T-helper 1 cell (primary cell): Measurements from ENCODE around the gene HSD17B14.

Experiments
- DNase-seq, 5 donors: peaks; one replicate each; pipeline ENCODE4 v3.0.0-alpha.2; 2012 to 2020

Gene HSD17B14

DNA sequence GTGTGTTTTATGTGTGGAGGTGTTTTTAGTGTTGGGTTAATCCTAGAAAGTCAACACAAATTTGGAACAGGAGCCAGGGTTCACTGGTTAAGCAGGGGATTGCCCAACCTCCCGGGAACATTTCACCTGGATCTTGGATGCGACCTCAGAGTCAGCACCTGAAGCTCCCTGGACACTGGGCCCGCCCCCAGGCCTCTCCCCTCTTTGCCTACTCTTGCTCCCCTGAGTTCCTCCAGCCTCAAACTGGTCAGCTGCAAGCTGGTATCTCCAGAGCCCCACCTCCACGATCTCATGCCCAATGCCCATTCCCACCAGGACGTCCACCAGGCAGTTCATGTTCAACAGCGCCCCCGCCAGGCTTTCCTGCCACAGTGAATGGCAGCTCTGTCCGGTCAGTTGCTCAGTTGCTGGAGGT lies 9.7 kb downstream of the HSD17B14 start:
- DNase-seq, result no peak

DNA sequence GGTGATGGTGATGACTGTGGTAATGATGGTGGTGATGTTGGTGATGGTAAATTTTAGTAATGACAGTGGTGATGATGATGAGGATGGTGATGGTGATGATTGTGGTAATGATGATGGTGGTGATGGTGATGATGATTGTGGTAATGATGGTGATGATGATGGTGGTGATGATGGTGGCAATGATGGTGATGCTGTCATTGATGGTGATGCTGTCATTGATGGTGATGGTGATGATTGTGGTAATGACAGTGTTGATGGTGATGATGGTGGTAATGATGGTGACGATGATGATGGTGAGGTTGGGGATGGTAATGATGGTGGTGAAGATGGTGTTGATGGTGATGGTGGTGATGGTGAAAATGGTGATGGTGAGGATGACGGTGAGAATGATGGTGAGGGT lies 13.8 kb downstream of the HSD17B14 start:
- DNase-seq, result no peak

DNA sequence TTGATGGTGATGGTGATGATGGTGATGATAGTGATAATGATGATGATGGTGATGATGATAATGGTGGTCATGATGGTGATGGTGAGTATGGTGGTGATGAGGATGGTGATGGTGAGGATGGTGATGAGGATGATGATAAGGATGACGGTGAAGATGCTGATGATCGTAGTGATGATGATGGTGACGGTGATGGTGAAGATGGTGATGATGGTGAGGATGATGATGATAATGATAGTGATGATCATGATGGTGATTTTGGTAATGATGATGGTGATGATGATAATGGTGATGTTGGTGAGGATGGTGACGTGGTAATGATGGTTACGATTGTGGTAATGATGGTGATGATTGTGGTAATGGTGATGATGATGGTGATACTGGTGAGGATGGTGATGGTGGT lies 14.7 kb downstream of the HSD17B14 start:
- DNase-seq, result no peak

DNA sequence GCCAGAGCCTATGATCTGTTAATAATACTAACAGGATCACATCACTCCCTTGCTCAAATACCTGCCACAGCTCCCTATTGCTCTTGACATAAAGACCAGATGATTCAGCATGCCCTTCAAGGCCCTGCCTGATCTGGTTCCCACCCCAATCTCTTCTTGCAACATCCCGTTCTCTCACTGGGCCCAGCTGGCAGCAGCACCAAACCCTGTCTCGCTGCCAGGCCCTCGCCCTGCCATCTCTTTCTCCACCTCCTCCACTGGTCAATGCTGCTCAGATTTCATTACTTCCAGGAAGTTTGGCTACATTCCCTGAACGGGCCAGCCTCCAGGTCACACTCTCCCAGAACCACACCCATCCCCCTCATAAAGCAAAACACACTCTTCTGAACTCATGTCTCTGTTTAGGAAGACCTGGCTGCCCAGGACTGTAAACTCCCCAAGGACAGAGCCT lies 16.9 kb downstream of the HSD17B14 start:
- DNase-seq, result no peak

DNA sequence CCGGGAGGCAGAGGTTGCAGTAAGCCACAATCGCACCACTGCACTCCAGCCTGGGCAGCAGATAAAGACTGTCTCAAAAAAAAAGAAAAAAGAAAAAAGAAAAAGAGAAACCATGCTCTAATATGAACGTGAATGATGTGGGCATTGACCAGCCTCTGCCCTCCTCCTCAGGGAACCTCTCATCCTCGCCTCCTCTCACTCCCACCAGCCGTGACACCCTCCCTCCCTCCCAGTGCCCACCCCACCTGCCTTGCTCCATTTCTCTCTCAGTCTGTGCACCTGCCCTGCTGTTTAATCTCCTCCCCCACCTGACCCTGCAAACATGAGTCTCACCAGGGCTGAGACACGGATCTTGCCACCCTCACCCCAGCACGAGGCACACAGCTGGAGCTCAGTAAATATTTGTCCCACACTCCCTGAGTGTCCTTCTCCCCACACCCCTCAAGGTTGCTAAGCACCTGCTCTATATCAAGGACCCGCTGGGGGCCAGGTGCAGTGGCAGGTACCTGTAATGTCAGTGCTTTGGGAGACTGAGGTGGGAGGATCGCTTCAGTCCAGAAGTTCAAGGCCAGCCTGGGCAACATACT lies 18.0 kb downstream of the HSD17B14 start:
- DNase-seq, result no peak

DNA sequence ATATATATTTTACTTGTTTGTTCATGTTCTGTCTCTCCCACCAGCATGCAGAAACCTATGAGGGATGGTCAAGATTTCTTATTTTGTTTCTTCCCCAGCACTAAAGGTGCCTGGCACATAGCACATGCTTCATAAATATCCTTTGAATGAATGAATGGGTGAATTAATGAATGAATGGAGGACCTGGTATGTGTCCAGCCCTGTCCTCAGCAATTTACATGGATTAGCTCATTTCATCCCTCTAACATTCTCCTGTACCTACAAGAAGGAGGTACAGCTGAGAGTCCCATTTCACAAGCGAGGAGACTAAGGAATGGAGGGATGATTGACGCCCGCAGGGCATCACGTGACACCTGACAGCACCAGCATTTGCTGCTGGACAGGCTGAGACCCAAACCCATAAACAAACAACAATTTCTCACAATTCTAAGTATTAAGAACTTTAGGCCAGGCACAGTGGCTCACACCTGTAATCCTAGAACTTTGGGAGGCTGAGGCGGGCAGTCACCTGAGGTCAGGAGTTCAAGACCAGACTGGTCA lies 18.6 kb downstream of the HSD17B14 start:
- DNase-seq, result no peak

DNA sequence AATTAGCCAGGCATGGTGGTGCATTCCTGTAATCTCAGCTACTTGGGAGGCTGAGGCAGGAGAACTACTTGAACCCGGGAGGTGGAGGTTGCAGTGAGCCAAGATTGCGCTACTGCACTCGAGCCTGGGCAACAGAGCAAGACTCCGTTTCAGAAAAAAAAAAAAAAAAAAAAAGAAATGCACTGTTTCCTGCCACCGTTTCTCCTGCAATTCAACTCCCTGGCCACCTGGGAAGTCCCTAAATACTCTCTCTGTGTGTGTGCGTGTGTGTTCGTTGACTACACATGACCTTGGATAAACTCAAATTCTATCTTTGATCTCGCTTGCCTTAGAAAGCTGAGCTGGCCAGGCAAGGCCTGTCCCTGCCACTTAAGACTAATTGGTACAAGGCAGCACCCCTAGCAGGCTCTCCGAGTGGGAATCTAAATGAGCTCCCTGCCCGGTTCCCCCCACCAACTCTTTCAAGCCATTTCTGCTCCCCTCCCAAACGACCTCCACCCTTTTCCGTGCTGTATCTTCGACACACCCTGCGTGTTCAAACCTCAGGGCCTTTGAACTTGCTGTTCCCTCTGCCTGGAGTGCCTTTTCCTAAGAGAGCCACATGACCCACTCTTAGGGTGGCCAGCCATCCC lies 20.3 kb downstream of the HSD17B14 start:
- DNase-seq, result peak in 1 of 5 donors; percentile 56

DNA sequence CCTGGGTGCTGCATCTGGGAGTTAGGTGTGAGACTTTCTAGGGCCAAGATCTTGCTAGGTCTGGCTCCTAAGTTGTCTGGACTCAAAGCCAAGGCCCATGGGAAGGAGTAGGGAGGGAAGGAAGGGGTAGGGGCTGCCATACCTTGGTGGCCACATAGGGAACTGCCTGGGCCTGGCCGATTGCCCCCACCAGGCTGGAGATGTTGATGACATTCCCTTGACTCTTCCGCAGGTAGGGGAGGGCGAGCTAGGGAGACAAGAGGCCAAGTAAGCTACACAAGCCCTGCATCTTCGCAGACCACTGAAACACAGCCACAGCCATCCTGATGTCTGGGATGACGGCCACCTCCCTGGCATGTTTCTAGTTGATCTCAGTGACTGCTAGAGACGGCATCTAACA lies 21.4 kb downstream of the HSD17B14 start:
- DNase-seq, result no peak

DNA sequence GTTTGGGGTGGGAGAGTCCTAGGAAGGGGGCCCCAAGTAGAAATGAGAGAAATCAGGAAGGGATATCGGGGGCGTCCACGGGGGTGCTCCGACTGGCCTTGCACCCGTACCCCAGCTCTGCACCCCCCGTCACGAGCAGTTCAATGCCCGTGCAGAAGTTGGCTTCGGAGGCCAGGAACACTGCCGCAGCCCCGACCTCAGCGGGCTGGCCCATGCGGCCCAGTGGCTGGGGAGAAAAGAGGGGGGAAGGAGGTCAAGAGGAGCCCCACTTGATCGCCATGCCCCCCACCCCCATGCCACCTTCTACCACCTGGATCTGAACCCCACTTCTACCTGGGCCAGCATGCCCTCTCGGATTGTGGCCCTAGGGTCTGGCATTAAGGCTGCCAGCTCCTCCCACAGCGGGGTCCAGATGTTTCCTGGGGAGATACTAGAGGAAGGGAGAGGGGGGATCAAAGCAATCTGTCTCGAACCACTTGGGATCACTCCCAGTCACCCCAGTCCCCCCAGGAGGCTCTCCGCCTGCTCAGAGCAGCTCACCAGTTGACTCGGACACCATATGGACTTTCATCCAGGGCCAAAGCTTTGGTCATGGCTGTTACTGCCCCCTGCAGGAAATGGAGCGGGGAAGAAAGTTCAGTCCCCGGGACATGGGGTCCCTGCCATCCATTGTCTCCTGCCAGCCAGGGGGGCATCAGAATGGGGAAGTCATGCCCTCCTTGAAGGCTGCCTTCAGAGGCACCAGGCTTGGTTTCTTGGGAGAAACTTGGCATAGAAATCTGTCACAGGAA lies 23.0 kb downstream of the HSD17B14 start:
- no peak for DNase-seq

DNA sequence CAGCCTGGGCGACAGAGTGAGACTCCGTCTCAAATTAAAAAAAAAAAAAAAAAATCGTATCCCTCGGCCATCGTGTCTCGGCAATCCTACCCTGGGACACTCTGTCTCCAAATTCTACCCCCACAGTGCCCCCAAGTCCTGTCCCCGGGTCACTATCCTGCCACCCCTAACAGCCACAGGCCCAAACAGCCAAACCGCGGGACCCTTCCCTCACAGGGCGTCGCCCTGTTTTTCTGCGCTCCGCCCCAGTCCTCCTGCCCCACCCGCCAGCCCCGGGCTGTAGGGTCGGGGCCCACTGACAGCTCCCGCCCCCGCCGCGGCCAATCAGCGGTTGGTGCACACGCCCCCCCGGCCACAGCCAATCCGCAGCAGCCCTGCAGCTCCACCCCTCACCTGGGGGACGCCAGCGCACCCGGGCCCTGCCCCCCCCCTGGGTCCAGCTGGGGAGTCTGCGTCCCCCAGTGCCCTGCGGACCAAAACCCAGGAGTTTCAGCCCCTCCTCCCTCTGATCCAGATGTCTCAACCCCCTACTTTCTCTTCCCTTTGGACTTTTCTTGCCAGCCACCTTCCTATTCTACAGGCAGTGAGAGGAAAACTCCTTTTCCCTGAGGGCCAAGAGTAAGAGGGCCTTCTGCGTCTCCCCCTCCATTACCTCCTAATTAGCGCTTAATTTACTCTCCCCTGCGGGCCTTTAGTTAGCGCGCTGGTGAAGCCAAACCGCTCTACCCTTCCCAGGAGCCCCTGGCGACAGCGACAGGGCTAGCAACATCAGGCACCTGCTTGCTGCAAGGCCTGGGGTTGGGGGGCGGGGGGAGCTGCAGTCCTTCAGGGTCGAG lies 24.0 kb downstream of the HSD17B14 start:
- peak in 4 of 5 donors; percentile 30 to 79 (median 42) for DNase-seq

DNA sequence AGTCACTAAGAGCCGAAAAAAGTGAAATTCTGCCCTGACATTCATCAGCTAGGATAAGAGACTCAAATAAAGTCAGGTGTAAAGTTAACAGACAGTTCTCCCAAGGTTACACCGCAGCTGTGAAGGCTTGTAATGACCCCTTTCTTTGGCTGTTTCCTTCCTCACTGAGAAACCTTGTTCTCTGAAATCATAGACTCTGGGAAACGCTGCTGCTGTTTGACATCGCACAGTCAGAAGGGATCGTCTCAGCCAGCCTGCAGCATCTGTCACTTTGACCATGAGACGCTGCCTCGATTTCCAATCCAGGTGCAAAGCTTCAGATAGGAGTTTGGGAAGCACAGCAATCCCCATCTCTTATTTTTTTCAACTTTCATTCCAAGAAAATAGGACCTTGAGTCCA lies 26.1 kb downstream of the HSD17B14 start:
- no peak for DNase-seq

DNA sequence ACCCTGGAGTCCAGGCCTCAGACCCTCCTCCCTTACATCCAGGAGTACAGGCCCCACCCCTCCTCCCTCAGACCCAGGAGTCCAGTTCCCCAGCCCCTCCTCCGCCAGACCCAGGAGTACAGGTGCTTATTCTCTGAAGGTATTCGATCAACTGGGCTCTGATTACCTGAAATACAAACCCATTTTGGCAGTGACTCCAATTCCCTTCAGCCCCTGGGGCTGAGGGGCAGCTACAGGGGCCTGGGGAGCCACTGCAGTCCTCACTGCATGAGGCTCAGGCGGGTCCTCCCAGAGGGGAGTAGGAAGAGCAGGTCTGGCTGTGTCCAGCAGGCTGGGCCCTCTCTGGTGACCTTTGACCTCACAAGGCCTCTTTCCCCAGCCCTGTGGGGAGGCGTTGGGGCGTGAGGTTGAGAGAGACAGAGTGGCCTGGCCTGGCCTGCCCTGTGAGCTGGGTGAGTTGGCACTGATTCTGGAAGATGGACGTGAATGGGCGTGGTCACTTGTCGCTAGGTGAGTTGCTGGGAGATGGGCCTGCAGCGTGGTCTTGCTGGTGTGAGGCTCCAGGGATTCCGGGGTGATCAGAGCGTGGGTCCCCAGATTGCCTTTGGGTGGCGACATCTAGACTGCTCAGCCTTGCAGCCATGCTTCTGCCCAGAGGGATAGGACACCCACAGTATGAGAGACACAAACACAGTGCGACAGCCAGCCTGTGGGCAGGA lies 28.5 kb downstream of the HSD17B14 start:
- no peak for DNase-seq

DNA sequence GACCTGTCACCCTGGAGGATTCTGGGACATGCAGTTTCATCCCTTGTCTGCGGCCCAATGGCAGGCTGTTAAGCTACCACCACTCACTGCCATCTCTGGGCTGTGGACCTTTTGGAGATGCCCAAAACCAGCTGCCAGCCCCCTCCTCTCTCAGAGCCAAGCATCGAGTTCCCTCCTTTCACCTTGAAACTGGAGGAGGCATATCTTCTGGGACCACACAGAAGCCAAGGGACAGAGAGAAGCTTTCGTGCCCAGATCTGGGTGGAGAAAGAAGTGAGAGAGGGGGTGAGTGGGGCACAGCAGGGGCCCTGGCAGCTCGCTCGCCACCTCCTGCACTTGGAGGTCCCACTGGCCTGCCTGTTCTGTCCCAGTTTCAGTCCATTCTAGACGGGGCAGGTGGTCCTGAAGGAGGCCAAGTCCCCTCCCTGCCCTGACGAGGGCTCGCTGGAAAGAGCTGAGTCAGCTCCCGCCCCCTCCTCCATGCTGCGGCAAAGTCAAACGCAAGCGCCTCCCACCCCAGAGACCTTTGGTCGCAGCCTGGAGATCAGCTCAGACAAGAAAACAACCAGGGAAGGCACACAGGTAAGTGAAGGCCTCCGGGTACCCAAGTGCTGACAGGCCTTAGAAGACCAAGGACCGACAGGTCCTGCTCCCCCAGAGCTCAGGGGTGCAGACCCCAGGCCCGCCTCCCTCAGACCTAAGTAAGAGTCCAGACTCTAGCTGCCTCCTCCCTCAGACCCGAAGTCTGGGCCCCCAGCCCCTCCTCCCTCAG lies 29.3 kb downstream of the HSD17B14 start:
- DNase-seq, result no peak

DNA sequence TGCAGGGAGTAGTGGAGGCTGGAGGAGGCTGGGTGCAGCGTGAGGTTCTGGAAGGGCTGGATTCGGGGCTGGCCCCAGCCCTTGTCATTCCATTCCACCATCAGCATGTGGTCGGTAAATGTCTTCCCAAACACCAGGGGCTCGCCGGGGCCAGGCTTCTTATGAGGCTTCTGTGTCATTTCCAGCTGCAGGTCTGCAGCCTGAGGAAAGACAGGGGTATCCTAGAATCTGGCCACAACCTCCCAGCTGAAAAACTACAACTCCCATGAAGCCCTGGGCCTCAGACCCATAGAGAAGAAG lies 29.8 kb downstream of the HSD17B14 start:
- peak in 4 of 5 donors; percentile 20 to 55 (median 33) for DNase-seq

DNA sequence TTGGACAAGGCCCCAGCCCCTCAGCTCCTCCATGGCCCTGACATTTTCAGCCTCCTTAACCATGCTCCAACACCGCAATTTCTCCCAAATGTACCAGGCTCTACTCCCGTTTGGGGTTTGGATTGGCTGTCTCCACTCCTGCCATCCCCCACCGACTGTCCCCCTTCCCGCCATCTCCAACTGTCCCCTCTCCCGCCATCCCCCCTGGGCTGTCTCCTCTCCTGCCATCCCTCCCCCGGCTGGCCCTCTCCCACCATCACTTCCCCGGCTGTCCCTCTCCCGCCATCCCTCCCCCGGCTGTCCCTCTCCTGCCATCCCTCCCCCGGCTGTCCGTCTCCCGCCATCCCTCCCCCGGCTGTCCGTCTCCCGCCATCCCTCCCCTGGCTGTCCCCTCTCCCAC lies 30.8 kb downstream of the HSD17B14 start:
- no peak for DNase-seq

DNA sequence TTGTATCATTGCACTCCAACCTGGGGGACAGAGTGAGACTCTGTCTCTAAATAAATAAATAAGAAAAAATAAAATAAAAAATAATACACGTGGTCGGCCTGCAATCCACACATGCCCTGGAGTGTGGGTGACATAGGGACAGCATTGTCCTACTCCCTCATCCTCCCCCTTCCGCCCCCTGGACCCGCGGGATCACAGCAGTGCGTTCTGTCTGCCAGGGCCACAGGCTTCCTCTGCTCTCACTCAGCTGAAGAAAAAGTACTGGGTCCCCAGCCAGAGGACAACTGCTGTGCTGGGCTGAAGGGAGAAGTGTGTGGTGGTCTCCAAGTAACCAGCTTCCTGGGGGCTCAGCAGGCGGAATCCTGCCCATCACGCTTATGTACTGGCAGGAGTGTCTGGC lies 31.8 kb downstream of the HSD17B14 start:
- DNase-seq, result no peak

DNA sequence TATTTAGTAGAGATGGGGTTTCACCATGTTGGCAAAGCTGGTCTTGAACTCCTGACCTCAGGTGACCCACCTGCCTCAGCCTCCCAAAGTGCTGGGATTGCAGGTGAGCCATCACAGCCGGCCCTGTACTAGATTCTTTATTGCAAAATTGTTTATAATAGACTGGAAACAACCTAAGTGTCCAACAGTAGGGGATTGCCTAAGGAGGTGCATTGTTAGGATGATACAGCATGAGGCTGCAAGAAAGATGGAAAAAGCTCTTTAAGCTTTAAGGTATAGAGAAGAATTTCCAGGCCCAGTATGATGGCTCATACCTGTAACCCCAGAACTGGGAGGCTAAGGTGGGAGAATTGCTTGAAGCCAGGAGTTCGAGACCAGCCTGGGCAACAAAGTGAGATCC lies 33.7 kb downstream of the HSD17B14 start:
- no peak for DNase-seq

DNA sequence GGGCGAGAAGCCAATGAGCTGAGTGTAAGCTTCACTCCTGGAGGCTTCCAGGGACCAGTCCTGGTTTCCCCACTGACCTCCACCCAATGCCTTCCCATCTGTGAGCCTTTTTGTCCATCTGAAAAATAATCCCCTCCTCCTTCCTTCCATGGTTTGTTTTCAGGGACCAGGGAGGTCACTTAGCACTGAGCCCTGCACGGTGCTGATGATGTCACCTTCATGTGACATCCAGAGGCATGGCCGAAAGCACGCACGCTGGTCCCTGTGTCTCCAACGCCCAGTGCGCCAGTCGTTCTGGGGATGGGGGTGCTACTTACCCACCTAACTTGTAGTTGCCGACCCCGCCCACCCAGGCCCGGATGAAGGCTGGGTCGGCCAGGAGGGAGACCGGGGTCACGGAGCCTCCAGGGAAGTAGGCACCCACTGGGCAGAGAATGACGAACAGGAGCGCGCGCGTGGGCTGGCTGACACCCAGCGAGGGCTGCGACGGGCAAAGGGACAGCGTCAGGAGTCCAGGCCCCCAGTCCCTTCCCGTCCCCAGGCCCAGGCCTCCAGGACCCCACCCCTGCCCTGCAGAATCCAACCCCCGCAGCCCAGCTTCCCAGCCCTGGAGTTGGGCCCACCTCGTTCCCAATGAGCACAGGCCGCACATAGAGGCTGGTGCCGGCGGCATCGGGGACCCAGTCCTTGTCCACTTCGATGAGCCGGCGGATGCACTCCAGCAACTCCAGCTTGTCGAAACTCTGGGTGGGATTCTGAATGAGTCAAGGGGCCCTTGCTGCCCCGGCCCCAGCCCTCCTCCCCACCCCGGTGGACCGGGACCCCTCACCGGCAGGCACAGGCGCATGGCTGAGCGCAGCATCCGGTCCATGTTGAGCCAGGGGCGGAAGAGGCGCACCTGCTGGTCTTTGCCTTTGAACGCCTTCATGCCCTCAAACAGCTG lies 36.7 kb downstream of the HSD17B14 start:
- no peak for DNase-seq

DNA sequence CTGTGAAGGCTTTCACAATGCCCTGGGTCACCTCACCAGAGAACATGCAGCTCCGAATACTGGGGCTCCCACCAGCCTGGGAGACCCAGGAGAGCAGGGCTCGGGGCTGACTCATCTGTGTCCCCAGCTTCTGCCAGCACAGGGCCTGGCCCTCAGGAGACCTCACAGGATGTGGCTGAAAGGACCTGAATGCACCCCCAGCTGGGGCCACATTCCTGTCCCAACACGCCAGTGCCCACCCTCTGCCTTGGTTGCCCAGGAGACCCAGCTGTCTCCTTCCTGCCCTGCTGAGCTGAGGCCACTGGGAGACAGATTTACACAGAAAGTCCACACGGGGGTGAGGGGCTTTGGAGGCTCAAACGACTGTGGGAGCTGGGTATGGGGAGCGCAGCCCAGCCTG lies 37.4 kb downstream of the HSD17B14 start:
- DNase-seq, result no peak

DNA sequence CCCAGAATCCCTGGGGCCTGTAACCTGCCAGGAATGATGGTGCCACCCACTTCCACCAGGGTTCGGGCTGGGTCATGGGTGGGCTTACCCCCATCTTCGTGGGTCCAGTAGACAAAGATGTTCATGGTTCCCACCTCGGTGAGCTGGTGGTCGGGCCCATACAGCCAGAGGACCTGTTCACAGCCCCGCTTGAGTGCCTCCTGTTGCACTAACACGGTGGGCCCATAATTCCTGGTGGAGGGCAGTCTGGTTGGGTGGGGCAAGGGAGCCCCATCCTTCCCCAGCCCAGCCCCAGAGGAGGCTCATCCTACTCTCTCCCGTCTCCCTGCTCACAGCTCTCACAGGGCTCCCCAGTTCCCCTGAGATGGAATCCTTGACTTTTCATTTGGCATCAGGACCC lies 39.2 kb downstream of the HSD17B14 start:
- DNase-seq, result no peak
